ENCODE measurements around the gene C2orf42.

DNA sequence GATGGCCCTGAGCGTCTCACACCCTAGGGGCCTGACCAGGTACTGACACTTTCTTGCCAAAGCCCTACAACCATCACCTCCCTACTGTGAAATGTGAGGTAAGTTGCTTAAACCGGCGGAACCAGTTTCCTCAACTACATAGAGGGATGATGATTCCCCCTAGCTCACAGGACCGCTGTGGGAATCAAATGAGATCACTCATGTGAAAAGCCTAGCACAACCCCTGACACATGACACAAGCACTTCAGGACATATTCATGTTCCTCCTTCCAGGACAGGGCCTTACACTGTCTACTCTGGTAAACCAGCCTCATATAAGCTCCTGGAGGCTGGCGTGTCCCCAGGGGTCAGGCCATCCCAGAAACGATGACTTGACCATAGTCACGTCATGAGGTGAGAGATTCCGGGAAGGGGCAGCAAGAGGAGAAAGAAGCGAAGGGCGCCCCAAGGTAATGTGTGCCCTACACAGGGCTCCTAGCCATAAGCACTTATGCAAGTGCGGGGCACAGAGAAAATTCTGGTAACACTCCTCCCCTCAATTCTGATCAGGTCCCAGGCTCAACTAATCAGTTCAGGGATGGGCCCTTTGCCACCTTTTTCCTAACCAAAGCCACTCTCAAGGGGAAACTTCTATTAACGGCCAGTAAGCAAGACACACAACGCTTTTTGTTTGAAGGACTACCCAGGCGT lies 49.5 kb downstream of the C2orf42 start:
- TF ChIP-seq, protein P1, sequence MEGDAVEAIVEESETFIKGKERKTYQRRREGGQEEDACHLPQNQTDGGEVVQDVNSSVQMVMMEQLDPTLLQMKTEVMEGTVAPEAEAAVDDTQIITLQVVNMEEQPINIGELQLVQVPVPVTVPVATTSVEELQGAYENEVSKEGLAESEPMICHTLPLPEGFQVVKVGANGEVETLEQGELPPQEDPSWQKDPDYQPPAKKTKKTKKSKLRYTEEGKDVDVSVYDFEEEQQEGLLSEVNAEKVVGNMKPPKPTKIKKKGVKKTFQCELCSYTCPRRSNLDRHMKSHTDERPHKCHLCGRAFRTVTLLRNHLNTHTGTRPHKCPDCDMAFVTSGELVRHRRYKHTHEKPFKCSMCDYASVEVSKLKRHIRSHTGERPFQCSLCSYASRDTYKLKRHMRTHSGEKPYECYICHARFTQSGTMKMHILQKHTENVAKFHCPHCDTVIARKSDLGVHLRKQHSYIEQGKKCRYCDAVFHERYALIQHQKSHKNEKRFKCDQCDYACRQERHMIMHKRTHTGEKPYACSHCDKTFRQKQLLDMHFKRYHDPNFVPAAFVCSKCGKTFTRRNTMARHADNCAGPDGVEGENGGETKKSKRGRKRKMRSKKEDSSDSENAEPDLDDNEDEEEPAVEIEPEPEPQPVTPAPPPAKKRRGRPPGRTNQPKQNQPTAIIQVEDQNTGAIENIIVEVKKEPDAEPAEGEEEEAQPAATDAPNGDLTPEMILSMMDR (IDR thresholded peaks at IDR 0.05; ENCODE audit: borderline replicate concordance, extremely low read depth, low read length, poor library complexity, severe bottlenecking) = peak; percentile 63
- no peak for TF ChIP-seq EZH2 (IDR thresholded peaks at IDR 0.05; ENCODE audit: borderline replicate concordance, low read depth, low read length, severe bottlenecking)

Measured in DND-41 (cell line).